Smooth muscle cell (in vitro differentiated cells): ENCODE data around the gene TMEM35B. TPM values are rescaled to one million over a fixed set of nuclear protein-coding genes. Genes with fewer than 3 reads are reported as not detected.

Experiments
- DNase-seq: peaks from one replicate; lab custom pipeline; 2025; ENCODE audit not compliant: unreplicated experiment; lab: John Stamatoyannopoulos, UW
- H2AFZ ChIP-seq: fragments of 200-600 bp; sonication (generic); 2 replicates; pipeline ENCODE4 v1.6.0; 2016; ENCODE audit warnings: antibody characterized with exemption, low read depth, mild to moderate bottlenecking
- H3F3A ChIP-seq: fragments of 200-600 bp; sonication (generic); 2 replicates; pipeline ENCODE4 v1.6.0; 2017; ENCODE audit warnings: antibody characterized with exemption, low read depth
- H3K27ac ChIP-seq: fragments of 200-600 bp; sonication (generic); 2 replicates; pipeline ENCODE4 v1.5.1; 2016; ENCODE audit warnings: low read depth, mild to moderate bottlenecking
- H3K27me3 ChIP-seq: fragments of 200-600 bp; sonication (generic); 2 replicates; pipeline ENCODE4 v1.6.1; 2016; ENCODE audit warnings: low read depth, mild to moderate bottlenecking
- H3K36me3 ChIP-seq: fragments of 200-600 bp; sonication (generic); 2 replicates; pipeline ENCODE4 v1.5.1; 2016; ENCODE audit warnings: low read depth
- H3K4me1 ChIP-seq: fragments of 200-600 bp; sonication (generic); 2 replicates; pipeline ENCODE4 v1.5.1; 2016; ENCODE audit warnings: low read depth
- H3K4me2 ChIP-seq: fragments of 200-600 bp; sonication (generic); 2 replicates; pipeline ENCODE4 v1.6.0; 2016; ENCODE audit warnings: mild to moderate bottlenecking
- H3K4me3 ChIP-seq: fragments of 200-600 bp; sonication (generic); 2 replicates; pipeline ENCODE4 v1.5.1; 2016; ENCODE audit warnings: mild to moderate bottlenecking
- H3K79me2 ChIP-seq: fragments of 200-600 bp; sonication (generic); 2 replicates; pipeline ENCODE4 v1.6.0; 2016; ENCODE audit warnings: low read depth, mild to moderate bottlenecking
- H3K9ac ChIP-seq: fragments of 200-600 bp; sonication (generic); 2 replicates; pipeline ENCODE4 v1.6.0; 2016; ENCODE audit warnings: low read depth
- H3K9me3 ChIP-seq: fragments of 200-600 bp; sonication (generic); replicated peaks from 2 replicates; pipeline ENCODE4 v1.5.1; 2016; ENCODE audit warnings: low read depth
- H4K20me1 ChIP-seq: fragments of 200-600 bp; sonication (generic); 2 replicates; pipeline ENCODE4 v1.6.0; 2016; ENCODE audit warnings: low read depth
- WGBS: methylation state at CpG from one replicate; pipeline ENCODE4 v1.1.7; 2016; ENCODE audit warnings: low lambda C conversion rate; 5-methylcytosine and 5-hydroxymethylcytosine counted together
- polyA plus RNA-seq: library from polyadenylated mRNA; unstranded; fragments of >200 nt; fragmentation: Nextera tagmentation; extraction: Ambion mirVana; gene quantifications from 2 replicates; pipeline ENCODE4 v1.2.1, GENCODE V29; 2016
- total RNA-seq: library from RNA; depleted of rRNA; stranded (reverse); fragments of >200 nt; gene quantifications from 2 replicates; pipeline ENCODE4 v1.2.3, GENCODE V29; 2014
- TF ChIP-seq, protein P1 (sequence below): fragments of 200-600 bp; sonication (generic); IDR thresholded peaks from 2 replicates; pipeline ENCODE4 v1.5.1; 2017; ENCODE audit warnings: borderline replicate concordance, mild to moderate bottlenecking, antibody characterized with exemption; ENCODE audit not compliant: insufficient read depth, poor library complexity, severe bottlenecking

The TMEM35B gene
- total and polyA plus RNA-seq, 2 experiments from 2014 or later, result 61.2 to 75.1 TPM

DNA sequence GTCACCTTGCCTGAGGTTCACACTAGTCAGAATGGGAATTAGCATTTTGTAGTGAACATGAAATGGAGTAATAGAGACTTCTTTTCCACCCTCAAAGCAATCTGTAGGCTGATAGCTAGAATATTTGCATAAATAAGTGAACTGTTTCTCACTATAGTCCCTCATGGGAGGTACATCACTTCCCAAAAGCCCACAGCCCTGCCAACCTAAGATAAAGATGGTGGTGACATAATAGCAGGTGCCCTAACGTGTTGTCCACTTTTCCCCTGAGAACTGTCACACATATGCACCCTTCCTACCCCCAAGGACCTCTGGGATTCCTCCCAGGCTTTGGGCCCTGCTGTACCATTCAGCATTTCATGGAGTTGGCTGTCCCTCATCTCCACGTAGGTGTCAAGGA lies 4.4 kb downstream of the TMEM35B start:
- no peaks in the 10 kb centered on the region for H3K36me3 ChIP-seq
- no peak overlapping the region for H3K9ac ChIP-seq
- H3K4me2 ChIP-seq, result no peak overlapping the region
- no peak for DNase-seq
- H3F3A ChIP-seq, result no peaks in the 10 kb centered on the region
- H3K27me3 ChIP-seq, result no peaks in the 10 kb centered on the region
- H3K27ac ChIP-seq, result no peak overlapping the region
- H3K4me3 ChIP-seq, result no peak overlapping the region
- H3K9me3 ChIP-seq, result no peaks in the 10 kb centered on the region
- H4K20me1 ChIP-seq, result no peaks in the 10 kb centered on the region
- H2AFZ ChIP-seq, result no peak overlapping the region
- no peaks in the 10 kb centered on the region for H3K79me2 ChIP-seq
- peaks cover 14% of the 10 kb centered on the region for H3K4me1 ChIP-seq
- 97% methylated on average over 2 of the region's 2 CpGs for WGBS
- TF ChIP-seq, protein P1, sequence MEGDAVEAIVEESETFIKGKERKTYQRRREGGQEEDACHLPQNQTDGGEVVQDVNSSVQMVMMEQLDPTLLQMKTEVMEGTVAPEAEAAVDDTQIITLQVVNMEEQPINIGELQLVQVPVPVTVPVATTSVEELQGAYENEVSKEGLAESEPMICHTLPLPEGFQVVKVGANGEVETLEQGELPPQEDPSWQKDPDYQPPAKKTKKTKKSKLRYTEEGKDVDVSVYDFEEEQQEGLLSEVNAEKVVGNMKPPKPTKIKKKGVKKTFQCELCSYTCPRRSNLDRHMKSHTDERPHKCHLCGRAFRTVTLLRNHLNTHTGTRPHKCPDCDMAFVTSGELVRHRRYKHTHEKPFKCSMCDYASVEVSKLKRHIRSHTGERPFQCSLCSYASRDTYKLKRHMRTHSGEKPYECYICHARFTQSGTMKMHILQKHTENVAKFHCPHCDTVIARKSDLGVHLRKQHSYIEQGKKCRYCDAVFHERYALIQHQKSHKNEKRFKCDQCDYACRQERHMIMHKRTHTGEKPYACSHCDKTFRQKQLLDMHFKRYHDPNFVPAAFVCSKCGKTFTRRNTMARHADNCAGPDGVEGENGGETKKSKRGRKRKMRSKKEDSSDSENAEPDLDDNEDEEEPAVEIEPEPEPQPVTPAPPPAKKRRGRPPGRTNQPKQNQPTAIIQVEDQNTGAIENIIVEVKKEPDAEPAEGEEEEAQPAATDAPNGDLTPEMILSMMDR, result no peak

DNA sequence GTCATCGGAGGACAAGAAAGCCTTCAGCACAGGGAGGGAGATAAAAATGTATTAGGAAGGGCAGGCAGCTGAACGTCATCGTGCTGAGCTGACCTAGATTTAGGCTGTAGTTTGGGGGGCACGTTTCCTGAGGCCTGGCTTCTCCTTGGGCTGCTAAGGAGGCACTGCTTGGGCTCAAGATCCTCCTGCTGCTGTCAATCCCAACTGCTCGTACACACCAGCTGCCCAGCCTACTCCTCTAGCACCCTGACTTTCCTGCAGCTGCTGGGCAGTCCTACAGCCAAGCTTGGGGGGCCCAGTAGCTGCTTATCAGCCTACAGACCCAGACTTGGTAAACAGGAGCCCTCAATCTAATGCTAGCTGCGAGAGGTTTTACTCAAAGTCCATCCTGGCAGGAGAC lies 6.2 kb downstream of the TMEM35B start:
- Histone ChIP-seq H3K36me3 (no peaks in the 10 kb centered on the region), H3F3A (no peaks in the 10 kb centered on the region), H3K27me3 (no peaks in the 10 kb centered on the region), H3K9me3 (no peaks in the 10 kb centered on the region), H2AFZ (no peak overlapping the region), H3K27ac (no peak overlapping the region), H3K4me3 (no peak overlapping the region), H3K79me2 (no peaks in the 10 kb centered on the region), H3K4me2 (no peak overlapping the region), H4K20me1 (no peaks in the 10 kb centered on the region), H3K9ac (no peak overlapping the region), H3K4me1 (peaks cover 3% of the 10 kb centered on the region)
- TF ChIP-seq, protein P1, result no peak
- 86% methylated on average over 6 of the region's 6 CpGs for WGBS
- no peak for DNase-seq

DNA sequence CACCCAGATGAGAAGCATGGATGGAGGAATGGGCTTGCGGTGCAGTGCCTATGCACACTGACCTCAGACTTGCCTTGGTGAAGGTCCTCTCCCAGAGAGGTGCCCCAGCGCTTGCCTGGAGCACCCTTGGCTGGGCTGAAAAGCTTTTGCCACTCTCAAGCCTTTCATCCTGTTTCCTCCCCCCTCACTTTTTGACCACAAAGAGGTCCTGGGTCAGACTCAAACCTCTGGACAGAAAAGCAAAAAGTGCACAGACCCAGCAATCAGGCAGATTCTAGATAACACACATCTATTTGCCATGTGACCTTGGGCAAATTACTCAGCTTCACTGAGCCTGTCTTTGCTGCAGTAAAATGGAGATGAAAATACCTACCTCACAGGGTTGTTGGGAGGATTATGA lies 7.3 kb downstream of the TMEM35B start:
- Histone ChIP-seq H3K9ac (no peak overlapping the region), H3K79me2 (no peaks in the 10 kb centered on the region), H3K4me2 (no peak overlapping the region), H3F3A (no peaks in the 10 kb centered on the region), H3K27ac (no peak overlapping the region), H3K36me3 (no peaks in the 10 kb centered on the region), H3K4me1 (no peaks in the 10 kb centered on the region), H3K9me3 (no peaks in the 10 kb centered on the region), H3K4me3 (no peak overlapping the region), H4K20me1 (no peaks in the 10 kb centered on the region), H2AFZ (no peak overlapping the region), H3K27me3 (no peaks in the 10 kb centered on the region)
- WGBS, result 88% methylated on average over 1 of the region's 2 CpGs
- TF ChIP-seq, protein P1, result no peak
- DNase-seq, result no peak

DNA sequence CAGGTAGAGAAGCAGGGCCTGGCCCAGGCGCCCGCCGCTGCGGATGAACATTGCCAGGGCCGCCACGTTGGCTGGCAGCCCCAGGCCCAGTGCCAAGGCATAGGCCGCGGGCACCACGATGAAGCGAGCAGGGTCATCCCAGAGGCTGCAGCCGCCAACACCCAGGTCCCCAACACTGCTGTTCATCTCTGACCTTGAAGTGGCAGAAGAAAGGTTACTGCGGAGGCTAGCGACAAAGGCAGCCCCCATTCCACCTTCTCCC lies 8.0 kb downstream of the TMEM35B start:
- H3K27ac ChIP-seq, result no peak overlapping the region
- H3K9ac ChIP-seq, result no peak overlapping the region
- no peaks in the 10 kb centered on the region for H3K27me3 ChIP-seq
- H3K4me3 ChIP-seq, result no peak overlapping the region
- 94% methylated on average over 13 of the region's 13 CpGs for WGBS
- H3K79me2 ChIP-seq, result no peaks in the 10 kb centered on the region
- TF ChIP-seq, protein P1, result no peak
- H3K4me1 ChIP-seq, result no peaks in the 10 kb centered on the region
- no peaks in the 10 kb centered on the region for H3K9me3 ChIP-seq
- no peak overlapping the region for H2AFZ ChIP-seq
- no peak overlapping the region for H3K4me2 ChIP-seq
- no peaks in the 10 kb centered on the region for H3F3A ChIP-seq
- H3K36me3 ChIP-seq, result no peaks in the 10 kb centered on the region
- DNase-seq, result no peak
- H4K20me1 ChIP-seq, result no peaks in the 10 kb centered on the region
